OCI-LY7 (cell line): ENCODE results near the gene PDC.

Source experiments
- CTCF ChIP-seq: fragments of 200-600 bp; sonication (generic); conservative IDR thresholded peaks from 2 replicates; pipeline ENCODE4 v1.5.1; 2014; ENCODE audit warnings: mild to moderate bottlenecking, antibody characterized with exemption, low read length, moderate library complexity, mixed read lengths
- EZH2phosphoT487 ChIP-seq: fragments of 200-600 bp; sonication (generic); IDR thresholded peaks from 2 replicates; pipeline ENCODE4 v1.6.1; 2018; ENCODE audit warnings: low read depth, borderline replicate concordance, mild to moderate bottlenecking, mixed run types, antibody characterized with exemption, low read length, moderate library complexity, mixed read lengths

- TF ChIP-seq CTCF, result no peak
- no peak for TF ChIP-seq EZH2phosphoT487
These were observed 51.8 kb downstream of the PDC start for GRCh38 chr1:186409091-186409490.
